K562 (cell line): ENCODE results near the gene DLGAP1. TPM values are rescaled to one million over a fixed set of nuclear protein-coding genes. Genes with fewer than 3 reads are reported as not detected.

Source experiments
- DMBX1 ChIP-seq: fragments of 250-450 bp; sonication (Bioruptor Pico); IDR thresholded peaks from 2 replicates; pipeline ENCODE4 v1.8.0; 2022; ENCODE audit warnings: inconsistent platforms, mild to moderate bottlenecking, moderate library complexity, borderline replicate concordance
- HMG20B ChIP-seq: fragments of 250-450 bp; sonication (Bioruptor Pico); IDR thresholded peaks from 2 replicates; pipeline ENCODE4 v1.5.0; 2021; ENCODE audit warnings: mild to moderate bottlenecking
- HSF4 ChIP-seq: fragments of 250-450 bp; sonication (Bioruptor Pico); IDR thresholded peaks from 2 replicates; pipeline ENCODE4 v2.1.2; 2022; ENCODE audit warnings: mild to moderate bottlenecking, moderate library complexity, borderline replicate concordance
- ILF3 ChIP-seq: fragments of 450-650 bp; IDR thresholded peaks from 2 replicates; pipeline ENCODE4 v1.6.1; 2018; ENCODE audit warnings: antibody characterized with exemption, mild to moderate bottlenecking, moderate library complexity, borderline replicate concordance
- KDM2B ChIP-seq: fragments of 250-450 bp; sonication (Bioruptor Pico); IDR thresholded peaks from 2 replicates; pipeline ENCODE4 v1.8.0; 2021; ENCODE audit warnings: mild to moderate bottlenecking, moderate library complexity
- SREBF1 ChIP-seq: fragments of 150-350 bp; IDR thresholded peaks from 2 replicates; pipeline ENCODE4 v1.6.1; 2014; ENCODE audit warnings: antibody characterized with exemption, low read depth, low read length, borderline replicate concordance
- ZFPM2 ChIP-seq: fragments of 250-450 bp; sonication (Bioruptor Pico); IDR thresholded peaks from 2 replicates; pipeline ENCODE4 v1.5.1; 2022; ENCODE audit warnings: mild to moderate bottlenecking
- ZNF224 ChIP-seq: sonication (generic); formaldehyde crosslinking; IDR thresholded peaks from 2 replicates; pipeline ENCODE4 v1.8.0; 2022; ENCODE audit warnings: mild to moderate bottlenecking, missing genetic modification reagents
- ZNF551 ChIP-seq: fragments of 250-450 bp; sonication (Bioruptor Pico); IDR thresholded peaks from 2 replicates; pipeline ENCODE4 v1.5.0; 2021; ENCODE audit warnings: mild to moderate bottlenecking, moderate library complexity
- polyA plus RNA-seq, 8 experiments: library from polyadenylated mRNA; depleted of rRNA in 4 of 8; stranded (reverse) in 5 of 8; unstranded in 3 of 8; fragments of >200 nt; fragmentation: Nextera tagmentation in 2 of 8; fragmentation: Illumina TruSeq in 1 of 8; extraction: Ambion mirVana in 2 of 8; extraction: Trizol in 1 of 8; gene quantifications; 2 replicates each; pipeline versions ENCODE4 v1.2.1 to v1.2.3, GENCODE V29; 2011 to 2014; ENCODE audit warnings: inconsistent platforms in 1 of 8, missing spikeins in 1 of 8
- total RNA-seq, 7 experiments: library from RNA; depleted of rRNA in 6 of 7; stranded (reverse); fragments of >200 nt in 6 of 7; fragmentation: Illumina TruSeq in 2 of 7; extraction: Trizol in 2 of 7; gene quantifications; 2 replicates each; pipeline versions ENCODE4 v1.2.1 to v1.2.3, GENCODE V29; 2011 to 2021; ENCODE audit warnings: low replicate concordance in 1 of 7
- TF ChIP-seq, protein P1 (sequence below): fragments of 450-650 bp; IDR thresholded peaks from 2 replicates; pipeline ENCODE4 v1.6.1; 2018; ENCODE audit not compliant: partially characterized antibody
- TF ChIP-seq, protein P2 (sequence below): IDR thresholded peaks from 2 replicates; pipeline ENCODE4 v1.6.1; 2016; ENCODE audit warnings: missing genetic modification characterization, missing compliant biosample characterization
- TF ChIP-seq, protein P3 (sequence below): fragments of 150-350 bp; conservative IDR thresholded peaks from 2 replicates; pipeline ENCODE4 v1.6.1; 2014; ENCODE audit warnings: low read length
- TF ChIP-seq, protein P4 (sequence below): fragments of 450-650 bp; IDR thresholded peaks from 2 replicates; pipeline ENCODE4 v1.6.1; 2016
- TF ChIP-seq, protein P5 (sequence below): fragments of 250-450 bp; sonication (Bioruptor Pico); IDR thresholded peaks from 2 replicates; pipeline ENCODE4 v1.8.0; 2022; ENCODE audit warnings: moderate library complexity, mild to moderate bottlenecking, inconsistent platforms

The DLGAP1 gene
- total and polyA plus RNA-seq, 9 of the 15 experiments (the other 6 are each of a cell fraction or from before 2014, with no cell fraction given), result 0.04 to 0.22 (median 0.08) TPM

DNA sequence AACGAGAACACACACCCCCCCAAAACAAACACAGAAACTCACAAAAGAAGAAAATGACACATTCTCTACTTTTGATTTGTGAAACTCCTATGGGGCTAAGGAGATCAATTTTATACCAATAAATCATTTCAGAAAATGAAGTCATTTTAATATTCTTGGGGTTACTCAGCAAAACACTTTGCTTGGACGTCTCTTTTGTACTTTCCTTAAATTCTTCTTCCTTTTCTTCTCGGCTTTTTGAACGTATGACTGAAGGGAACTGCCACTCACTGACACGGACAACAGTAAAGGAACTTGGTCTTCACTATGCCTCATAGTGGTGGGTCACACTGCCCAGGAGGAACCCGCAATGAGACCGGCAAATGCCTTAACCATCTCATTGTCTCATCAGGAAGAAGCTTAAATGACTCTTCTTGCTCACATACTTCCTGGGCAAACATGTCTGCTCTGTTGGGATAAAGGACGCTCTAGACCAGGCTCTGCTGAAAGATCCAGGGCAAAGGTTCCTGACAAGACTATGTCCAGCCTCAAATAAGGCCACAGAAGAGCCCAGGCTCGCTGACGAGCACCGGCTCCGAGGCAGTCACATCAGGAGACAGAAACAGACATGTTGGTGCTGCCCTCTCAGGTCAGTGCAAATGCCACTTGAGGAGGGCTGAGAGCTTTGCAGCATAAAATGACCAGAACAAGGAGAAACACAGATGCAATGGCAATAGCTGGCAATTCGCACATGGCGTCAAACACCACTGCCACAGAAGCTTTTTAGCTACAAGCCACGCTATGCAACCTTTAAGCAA is 799.7 kb downstream of the DLGAP1 start (continued):
- TF ChIP-seq, protein P1, sequence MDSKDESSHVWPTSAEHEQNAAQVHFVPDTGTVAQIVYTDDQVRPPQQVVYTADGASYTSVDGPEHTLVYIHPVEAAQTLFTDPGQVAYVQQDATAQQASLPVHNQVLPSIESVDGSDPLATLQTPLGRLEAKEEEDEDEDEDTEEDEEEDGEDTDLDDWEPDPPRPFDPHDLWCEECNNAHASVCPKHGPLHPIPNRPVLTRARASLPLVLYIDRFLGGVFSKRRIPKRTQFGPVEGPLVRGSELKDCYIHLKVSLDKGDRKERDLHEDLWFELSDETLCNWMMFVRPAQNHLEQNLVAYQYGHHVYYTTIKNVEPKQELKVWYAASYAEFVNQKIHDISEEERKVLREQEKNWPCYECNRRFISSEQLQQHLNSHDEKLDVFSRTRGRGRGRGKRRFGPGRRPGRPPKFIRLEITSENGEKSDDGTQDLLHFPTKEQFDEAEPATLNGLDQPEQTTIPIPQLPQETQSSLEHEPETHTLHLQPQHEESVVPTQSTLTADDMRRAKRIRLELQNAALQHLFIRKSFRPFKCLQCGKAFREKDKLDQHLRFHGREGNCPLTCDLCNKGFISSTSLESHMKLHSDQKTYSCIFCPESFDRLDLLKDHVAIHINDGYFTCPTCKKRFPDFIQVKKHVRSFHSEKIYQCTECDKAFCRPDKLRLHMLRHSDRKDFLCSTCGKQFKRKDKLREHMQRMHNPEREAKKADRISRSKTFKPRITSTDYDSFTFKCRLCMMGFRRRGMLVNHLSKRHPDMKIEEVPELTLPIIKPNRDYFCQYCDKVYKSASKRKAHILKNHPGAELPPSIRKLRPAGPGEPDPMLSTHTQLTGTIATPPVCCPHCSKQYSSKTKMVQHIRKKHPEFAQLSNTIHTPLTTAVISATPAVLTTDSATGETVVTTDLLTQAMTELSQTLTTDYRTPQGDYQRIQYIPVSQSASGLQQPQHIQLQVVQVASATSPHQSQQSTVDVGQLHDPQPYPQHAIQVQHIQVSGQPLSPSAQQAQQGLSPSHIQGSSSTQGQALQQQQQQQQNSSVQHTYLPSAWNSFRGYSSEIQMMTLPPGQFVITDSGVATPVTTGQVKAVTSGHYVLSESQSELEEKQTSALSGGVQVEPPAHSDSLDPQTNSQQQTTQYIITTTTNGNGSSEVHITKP, result no peak
- TF ChIP-seq SREBF1 (no peak), ZNF551 (CRISPR knock-in tag) (no peak), ZNF224 (CRISPR knock-in tag) (no peak), ZFPM2 (CRISPR knock-in tag) (no peak), KDM2B (CRISPR knock-in tag) (no peak), HSF4 (CRISPR knock-in tag) (peak; percentile 84; the same call in 1 of the 2 replicates), ILF3 (no peak), HMG20B (CRISPR knock-in tag) (0 out of 2 replicates have a peak, but pooled peaks have one; percentile 66), DMBX1 (CRISPR knock-in tag) (peak; percentile 95)
- TF ChIP-seq, protein P2, sequence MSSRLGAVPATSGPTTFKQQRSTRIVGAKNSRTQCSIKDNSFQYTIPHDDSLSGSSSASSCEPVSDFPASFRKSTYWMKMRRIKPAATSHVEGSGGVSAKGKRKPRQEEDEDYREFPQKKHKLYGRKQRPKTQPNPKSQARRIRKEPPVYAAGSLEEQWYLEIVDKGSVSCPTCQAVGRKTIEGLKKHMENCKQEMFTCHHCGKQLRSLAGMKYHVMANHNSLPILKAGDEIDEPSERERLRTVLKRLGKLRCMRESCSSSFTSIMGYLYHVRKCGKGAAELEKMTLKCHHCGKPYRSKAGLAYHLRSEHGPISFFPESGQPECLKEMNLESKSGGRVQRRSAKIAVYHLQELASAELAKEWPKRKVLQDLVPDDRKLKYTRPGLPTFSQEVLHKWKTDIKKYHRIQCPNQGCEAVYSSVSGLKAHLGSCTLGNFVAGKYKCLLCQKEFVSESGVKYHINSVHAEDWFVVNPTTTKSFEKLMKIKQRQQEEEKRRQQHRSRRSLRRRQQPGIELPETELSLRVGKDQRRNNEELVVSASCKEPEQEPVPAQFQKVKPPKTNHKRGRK (tag), result no peak
- TF ChIP-seq, protein P3, sequence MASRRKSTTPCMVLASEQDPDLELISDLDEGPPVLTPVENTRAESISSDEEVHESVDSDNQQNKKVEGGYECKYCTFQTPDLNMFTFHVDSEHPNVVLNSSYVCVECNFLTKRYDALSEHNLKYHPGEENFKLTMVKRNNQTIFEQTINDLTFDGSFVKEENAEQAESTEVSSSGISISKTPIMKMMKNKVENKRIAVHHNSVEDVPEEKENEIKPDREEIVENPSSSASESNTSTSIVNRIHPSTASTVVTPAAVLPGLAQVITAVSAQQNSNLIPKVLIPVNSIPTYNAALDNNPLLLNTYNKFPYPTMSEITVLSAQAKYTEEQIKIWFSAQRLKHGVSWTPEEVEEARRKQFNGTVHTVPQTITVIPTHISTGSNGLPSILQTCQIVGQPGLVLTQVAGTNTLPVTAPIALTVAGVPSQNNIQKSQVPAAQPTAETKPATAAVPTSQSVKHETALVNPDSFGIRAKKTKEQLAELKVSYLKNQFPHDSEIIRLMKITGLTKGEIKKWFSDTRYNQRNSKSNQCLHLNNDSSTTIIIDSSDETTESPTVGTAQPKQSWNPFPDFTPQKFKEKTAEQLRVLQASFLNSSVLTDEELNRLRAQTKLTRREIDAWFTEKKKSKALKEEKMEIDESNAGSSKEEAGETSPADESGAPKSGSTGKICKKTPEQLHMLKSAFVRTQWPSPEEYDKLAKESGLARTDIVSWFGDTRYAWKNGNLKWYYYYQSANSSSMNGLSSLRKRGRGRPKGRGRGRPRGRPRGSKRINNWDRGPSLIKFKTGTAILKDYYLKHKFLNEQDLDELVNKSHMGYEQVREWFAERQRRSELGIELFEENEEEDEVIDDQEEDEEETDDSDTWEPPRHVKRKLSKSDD, result no peak
- TF ChIP-seq, protein P4, sequence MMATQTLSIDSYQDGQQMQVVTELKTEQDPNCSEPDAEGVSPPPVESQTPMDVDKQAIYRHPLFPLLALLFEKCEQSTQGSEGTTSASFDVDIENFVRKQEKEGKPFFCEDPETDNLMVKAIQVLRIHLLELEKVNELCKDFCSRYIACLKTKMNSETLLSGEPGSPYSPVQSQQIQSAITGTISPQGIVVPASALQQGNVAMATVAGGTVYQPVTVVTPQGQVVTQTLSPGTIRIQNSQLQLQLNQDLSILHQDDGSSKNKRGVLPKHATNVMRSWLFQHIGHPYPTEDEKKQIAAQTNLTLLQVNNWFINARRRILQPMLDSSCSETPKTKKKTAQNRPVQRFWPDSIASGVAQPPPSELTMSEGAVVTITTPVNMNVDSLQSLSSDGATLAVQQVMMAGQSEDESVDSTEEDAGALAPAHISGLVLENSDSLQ, result no peak
- TF ChIP-seq, protein P5, sequence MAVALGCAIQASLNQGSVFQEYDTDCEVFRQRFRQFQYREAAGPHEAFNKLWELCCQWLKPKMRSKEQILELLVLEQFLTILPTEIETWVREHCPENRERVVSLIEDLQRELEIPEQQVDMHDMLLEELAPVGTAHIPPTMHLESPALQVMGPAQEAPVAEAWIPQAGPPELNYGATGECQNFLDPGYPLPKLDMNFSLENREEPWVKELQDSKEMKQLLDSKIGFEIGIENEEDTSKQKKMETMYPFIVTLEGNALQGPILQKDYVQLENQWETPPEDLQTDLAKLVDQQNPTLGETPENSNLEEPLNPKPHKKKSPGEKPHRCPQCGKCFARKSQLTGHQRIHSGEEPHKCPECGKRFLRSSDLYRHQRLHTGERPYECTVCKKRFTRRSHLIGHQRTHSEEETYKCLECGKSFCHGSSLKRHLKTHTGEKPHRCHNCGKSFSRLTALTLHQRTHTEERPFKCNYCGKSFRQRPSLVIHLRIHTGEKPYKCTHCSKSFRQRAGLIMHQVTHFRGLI (CRISPR knock-in tag), result 0 out of 2 replicates have a peak, but pooled peaks have one; percentile 10
